Measurements from ENCODE around the gene TSPYL4.

Gene TSPYL4

GRCh38 chr6:116282698-116283097, 28.8 kb upstream of the TSPYL4 start:
- H3K4me3 ChIP-seq (replicated peaks; ENCODE audit: low read depth, low read length): no peak overlapping the region
- no peak for DNase-seq (ENCODE audit: extremely low read depth, low read depth)
- TF ChIP-seq CTCF (IDR thresholded peaks at IDR 0.05; ENCODE audit: low read depth, low read length, missing control alignments): no peak

DNA sequence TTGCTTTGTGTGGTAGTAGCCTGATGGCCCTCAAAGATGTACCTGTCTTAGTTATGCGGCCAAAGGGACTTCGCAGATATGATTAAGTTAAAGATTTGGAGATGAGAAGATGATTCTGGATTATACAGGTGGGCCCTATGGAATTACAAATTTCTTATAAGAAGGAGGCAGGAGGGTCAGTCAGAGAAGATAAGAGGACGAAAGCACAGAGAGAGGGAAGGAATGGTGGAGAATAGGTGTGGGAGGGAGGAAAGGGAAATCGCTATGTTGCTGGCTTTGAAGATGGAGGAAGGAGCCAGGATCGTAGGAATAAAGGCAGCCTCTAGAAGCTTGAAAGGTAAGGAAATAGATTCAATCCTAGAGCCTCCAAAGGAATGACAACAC, 27.1 kb upstream of the TSPYL4 start:
- no peak for TF ChIP-seq CTCF (IDR thresholded peaks at IDR 0.05; ENCODE audit: low read depth, low read length, missing control alignments)
- no peak for DNase-seq (ENCODE audit: extremely low read depth, low read depth)
- H3K4me3 ChIP-seq (replicated peaks; ENCODE audit: low read depth, low read length): no peak overlapping the region

GRCh38 chr6:116280161-116280932, 26.5 kb upstream of the TSPYL4 start:
- peak overlapping the region; percentile 94 for H3K4me3 ChIP-seq (replicated peaks; ENCODE audit: low read depth, low read length)
- no peak for TF ChIP-seq CTCF (IDR thresholded peaks at IDR 0.05; ENCODE audit: low read depth, low read length, missing control alignments)
- no peak for DNase-seq (ENCODE audit: extremely low read depth, low read depth)

DNA sequence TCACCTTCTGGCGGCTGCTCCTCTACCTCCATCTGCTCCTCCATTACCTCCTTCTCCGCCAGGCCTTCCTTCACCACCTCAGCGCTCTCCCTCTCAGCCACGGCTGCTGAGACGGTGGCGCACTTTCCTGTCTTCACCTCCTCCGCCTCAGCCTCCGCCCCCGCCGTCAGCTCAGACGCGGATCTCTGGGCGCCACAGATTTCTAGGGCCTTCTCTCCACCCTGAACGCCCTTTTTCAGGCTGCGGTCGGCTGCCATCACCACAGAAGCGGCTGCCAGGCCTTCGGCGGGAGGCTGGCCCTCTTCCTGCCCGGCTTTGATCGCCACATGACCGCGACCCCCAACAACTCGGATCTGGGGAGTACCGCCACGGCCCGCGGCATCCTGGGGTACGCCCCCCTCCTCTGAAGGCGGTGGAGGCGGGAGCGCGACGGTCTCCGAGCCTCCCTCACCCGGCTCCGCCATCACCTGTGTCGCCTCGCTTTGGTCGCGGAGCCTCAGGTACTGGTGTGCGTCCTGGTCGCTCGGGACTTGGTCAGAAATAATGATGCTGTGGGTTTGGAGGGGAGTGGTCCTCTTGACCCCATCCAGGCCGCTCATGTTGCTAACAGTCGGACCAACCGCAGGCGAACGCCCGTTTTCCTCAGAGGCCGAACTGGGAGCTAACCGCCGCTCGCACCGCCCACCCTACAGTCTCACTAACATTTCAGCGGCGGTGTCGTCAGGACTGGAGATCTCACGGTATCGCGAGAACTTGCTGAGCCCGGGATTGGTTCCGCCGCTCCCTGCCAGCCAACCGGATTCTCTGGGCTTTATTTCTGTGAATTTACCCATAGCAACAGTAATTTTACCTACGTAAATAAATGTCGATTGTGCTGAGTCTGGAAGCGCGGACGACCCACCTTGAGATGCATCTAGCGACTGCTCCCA, 25.6 kb upstream of the TSPYL4 start, which contains the start of gene TSPYL1:
Gene TSPYL1, minus strand, starts transcription at position 699 of the 929 bp plus-strand sequence. Its CDS starts 100 bp downstream, at position 599.
- peak within 1 kb of the TSS; percentile 94 for H3K4me3 ChIP-seq (replicated peaks; ENCODE audit: low read depth, low read length)
- TF ChIP-seq CTCF (IDR thresholded peaks at IDR 0.05; ENCODE audit: low read depth, low read length, missing control alignments): no peak
- peak; percentile 93 for DNase-seq (ENCODE audit: extremely low read depth, low read depth)

GRCh38 chr6:116278854-116279231, 25.0 kb upstream of the TSPYL4 start:
- DNase-seq (ENCODE audit: extremely low read depth, low read depth): no peak
- no peak for TF ChIP-seq CTCF (IDR thresholded peaks at IDR 0.05; ENCODE audit: low read depth, low read length, missing control alignments)
- H3K4me3 ChIP-seq (replicated peaks; ENCODE audit: low read depth, low read length): peak overlapping the region; percentile 94

DNA sequence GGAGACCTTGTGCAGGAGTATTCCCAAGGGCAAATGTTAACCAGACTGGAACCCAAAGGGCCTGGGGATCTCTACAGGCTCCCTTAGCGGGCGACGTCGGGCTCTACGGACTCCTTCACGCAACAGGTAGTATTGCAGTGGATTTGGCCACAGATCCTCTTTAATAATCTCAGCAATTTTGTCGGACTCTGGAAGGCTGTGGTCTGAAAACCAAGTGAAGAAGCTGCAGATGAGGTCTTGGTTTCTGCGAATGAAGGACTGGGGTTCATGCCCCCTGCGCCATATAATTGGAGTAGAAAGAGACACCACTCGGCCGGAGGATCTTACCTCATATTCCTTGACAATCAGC, 24.6 kb upstream of the TSPYL4 start:
- TF ChIP-seq CTCF (IDR thresholded peaks at IDR 0.05; ENCODE audit: low read depth, low read length, missing control alignments): no peak
- DNase-seq (ENCODE audit: extremely low read depth, low read depth): no peak
- H3K4me3 ChIP-seq (replicated peaks; ENCODE audit: low read depth, low read length): peak overlapping the region; percentile 94

Measured in HFF-Myc (cell line).